Gastroesophageal sphincter (tissue), 4 donors: Measurements from ENCODE around the gene TUT4. TPM values are rescaled to one million over a fixed set of nuclear protein-coding genes. Genes with fewer than 3 reads are reported as not detected.

Experiments
- ATAC-seq: fragments of 150-250 bp; one replicate; pipeline ENCODE4 v1.9.1; 2016; ENCODE audit warnings: mild to moderate bottlenecking, moderate library complexity
- H3K27ac ChIP-seq, 4 donors: fragments of 200-600 bp; sonication (generic) in 3 of 4; 1 replicate in 3 of 4; 2 replicates in 1 of 4; pipeline ENCODE4 v1.5.1; 2016 to 2019
- H3K27me3 ChIP-seq: fragments of 200-600 bp; sonication (generic); one replicate; pipeline ENCODE4 v1.5.1; 2019
- H3K36me3 ChIP-seq, 2 donors: fragments of 200-600 bp; sonication (generic); one replicate each; pipeline ENCODE4 v1.5.1; 2019; ENCODE audit warnings: control low read depth in 1 of 2
- H3K4me1 ChIP-seq, 3 donors: fragments of 200-600 bp; sonication (generic); 1 replicate in 2 of 3; 2 replicates in 1 of 3; pipeline ENCODE4 v1.5.1; 2016 to 2019; ENCODE audit warnings: control low read depth in 2 of 3
- H3K4me3 ChIP-seq, 2 donors: fragments of 200-600 bp; sonication (generic); one replicate each; pipeline ENCODE4 v1.5.1; 2019; ENCODE audit warnings: mild to moderate bottlenecking in 1 of 2, moderate library complexity in 1 of 2
- H3K9me3 ChIP-seq, 3 donors: fragments of 200-600 bp; sonication (generic); one replicate each; pipeline ENCODE4 v1.5.1; 2017 to 2019; ENCODE audit warnings: control low read depth in 2 of 3
- CTCF ChIP-seq, 4 experiments: fragments of 200-600 bp in 2 of 4; fragments of 450-650 bp in 2 of 4; sonication (generic) in 1 of 4; IDR thresholded peaks; one replicate each; pipeline ENCODE4 v1.5.1; 2017 to 2019; ENCODE audit warnings: antibody characterized with exemption in 4 of 4, mild to moderate bottlenecking in 2 of 4, moderate library complexity in 2 of 4
- EP300 ChIP-seq: sonication (generic); formaldehyde crosslinking; IDR thresholded peaks from one replicate; pipeline ENCODE4 v1.6.1; 2017; ENCODE audit warnings: antibody characterized with exemption, mild to moderate bottlenecking
- POLR2A ChIP-seq, 2 donors: fragments of 450-650 bp; IDR thresholded peaks; one replicate each; pipeline ENCODE4 v1.6.1; 2017; ENCODE audit warnings: antibody characterized with exemption in 2 of 2, mild to moderate bottlenecking in 2 of 2, moderate library complexity in 1 of 2
- POLR2AphosphoS5 ChIP-seq: sonication (generic); formaldehyde crosslinking; IDR thresholded peaks from one replicate; pipeline ENCODE4 v1.6.1; 2017; ENCODE audit warnings: antibody characterized with exemption
- WGBS, 2 donors: methylation state at CpG; one replicate each; pipeline ENCODE4 v1.1.5; 2018; ENCODE audit warnings: low coverage in 1 of 2; 5-methylcytosine and 5-hydroxymethylcytosine counted together
- total RNA-seq, 4 donors: library from RNA; depleted of rRNA; stranded (reverse); fragments of >200 nt; gene quantifications; one replicate each; pipeline ENCODE4 v1.1.0, GENCODE V29; 2016

Gene TUT4
- total RNA-seq, 4 donors from 2014 or later: 32.3 to 56.5 (median 34.0) TPM

- TF ChIP-seq CTCF (IDR thresholded peaks at IDR 0.05) (no peak), EP300 (no peak), POLR2AphosphoS5 (no peak), POLR2A (IDR thresholded peaks at IDR 0.05) (no peak)
- H3K36me3 ChIP-seq: peaks cover 0 to 36% of the 10 kb centered on the region in 2 donors
- WGBS, 2 donors: 88 to 100% methylated on average over 2 of the region's 2 CpGs
- no peak overlapping the region for H3K27ac ChIP-seq
- H3K4me1 ChIP-seq: peaks cover 0 to 5% (median 0%) of the 10 kb centered on the region in 3 donors
- no peaks in the 10 kb centered on the region for H3K9me3 ChIP-seq
- ATAC-seq: no peak
- H3K4me3 ChIP-seq: no peak overlapping the region
- H3K27me3 ChIP-seq: no peaks in the 10 kb centered on the region
Observed at GRCh38 chr1:52518962-52519361, 33.9 kb downstream of the TUT4 start.

- no peak for TF ChIP-seq CTCF (IDR thresholded peaks at IDR 0.05)
- TF ChIP-seq POLR2A (IDR thresholded peaks at IDR 0.05): no peak
- TF ChIP-seq POLR2AphosphoS5: no peak
- TF ChIP-seq EP300: no peak
- no peak for ATAC-seq
Observed at GRCh38 chr1:52511851-52512615, 40.9 kb downstream of the TUT4 start.

DNA sequence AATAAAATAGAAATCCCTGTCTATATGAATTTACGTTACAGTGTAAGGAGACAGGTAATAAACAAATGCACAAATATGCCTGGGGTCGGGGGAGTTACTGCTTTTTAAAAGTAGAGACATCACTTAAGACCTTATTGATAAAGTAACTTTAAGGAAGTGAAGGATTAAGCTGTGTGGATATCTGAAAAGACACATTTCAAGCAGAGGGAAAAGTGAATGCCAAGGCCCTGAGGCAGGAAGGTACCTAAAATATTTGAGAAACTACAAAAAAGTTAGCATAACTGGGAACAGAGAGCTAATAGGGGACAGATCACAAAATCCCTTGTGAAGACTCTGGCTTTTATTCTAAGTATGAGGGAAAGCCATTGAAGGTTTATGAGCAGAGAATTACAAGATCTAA, 41.5 kb downstream of the TUT4 start:
- H3K27ac ChIP-seq: no peak overlapping the region
- H3K9me3 ChIP-seq: no peaks in the 10 kb centered on the region
- H3K4me3 ChIP-seq: no peak overlapping the region
- no peak for TF ChIP-seq POLR2A (IDR thresholded peaks at IDR 0.05)
- WGBS, 2 donors: 65 to 76% methylated on average over 2 of the region's 2 CpGs
- ATAC-seq: no peak
- peaks cover 0 to 12% (median 0%) of the 10 kb centered on the region in 3 donors for H3K4me1 ChIP-seq
- peaks cover 0 to 44% of the 10 kb centered on the region in 2 donors for H3K36me3 ChIP-seq
- H3K27me3 ChIP-seq: no peaks in the 10 kb centered on the region

More at GRCh38 chr1:52511851-52512615, 40.9 kb downstream of the TUT4 start:
- Histone ChIP-seq H3K9me3 (no peaks in the 10 kb centered on the region), H3K27me3 (no peaks in the 10 kb centered on the region), H3K4me3 (no peak overlapping the region), H3K36me3 (peaks cover 0 to 39% of the 10 kb centered on the region in 2 donors), H3K27ac (no peak overlapping the region), H3K4me1 (peaks cover 0 to 12% (median 0%) of the 10 kb centered on the region in 3 donors)
- 96 to 100% methylated on average over 2 of the region's 2 CpGs for WGBS, 2 donors

DNA sequence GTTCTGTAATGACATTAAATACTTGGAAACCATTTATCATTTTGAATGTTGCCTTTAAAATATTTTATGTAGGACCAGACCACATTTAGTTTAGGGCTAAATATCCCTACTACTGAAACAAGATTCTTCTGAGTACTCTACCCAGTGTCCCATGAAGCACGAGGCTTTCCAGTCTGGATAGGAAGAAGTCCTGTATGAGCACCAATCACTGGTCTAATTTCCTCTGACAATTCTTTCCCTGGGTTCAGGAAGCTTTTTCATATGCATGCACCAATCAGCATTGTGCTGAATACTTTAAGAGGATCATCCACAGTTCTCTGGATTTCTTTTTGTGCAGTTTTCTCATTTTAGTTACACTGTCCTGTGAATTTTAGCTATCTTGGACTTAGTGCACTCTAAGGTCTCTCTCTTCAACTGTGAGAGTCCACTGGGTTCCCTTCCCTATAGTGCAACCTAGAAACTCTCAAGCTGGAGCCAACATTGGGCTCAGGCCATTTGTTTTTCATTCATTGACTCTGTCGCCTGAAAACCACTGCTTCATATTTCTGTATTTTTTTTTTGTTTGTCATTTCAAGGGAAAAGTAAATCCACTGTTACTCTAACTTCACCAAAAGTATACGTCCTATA, 45.9 kb downstream of the TUT4 start:
- no peak for ATAC-seq
- TF ChIP-seq EP300 (no peak), CTCF (IDR thresholded peaks at IDR 0.05) (no peak), POLR2AphosphoS5 (no peak), POLR2A (IDR thresholded peaks at IDR 0.05) (no peak)
- Histone ChIP-seq H3K4me1 (peaks cover 0 to 12% (median 0%) of the 10 kb centered on the region in 3 donors), H3K27me3 (no peaks in the 10 kb centered on the region), H3K36me3 (peaks cover 0 to 18% of the 10 kb centered on the region in 2 donors), H3K9me3 (no peaks in the 10 kb centered on the region), H3K4me3 (no peak overlapping the region), H3K27ac (no peak overlapping the region)
- WGBS, 2 donors: 65 to 79% methylated on average over 3 of the region's 3 CpGs

- WGBS, 2 donors: 89 to 94% methylated on average over 3 of the region's 3 CpGs
- H3K27ac ChIP-seq: no peak overlapping the region
- peaks cover 0 to 18% of the 10 kb centered on the region in 2 donors for H3K36me3 ChIP-seq
- H3K4me1 ChIP-seq: peaks cover 0 to 9% (median 0%) of the 10 kb centered on the region in 3 donors
- no peaks in the 10 kb centered on the region for H3K9me3 ChIP-seq
- ATAC-seq: no peak
- no peaks in the 10 kb centered on the region for H3K27me3 ChIP-seq
- TF ChIP-seq CTCF (IDR thresholded peaks at IDR 0.05) (no peak), POLR2A (IDR thresholded peaks at IDR 0.05) (no peak), POLR2AphosphoS5 (no peak), EP300 (no peak)
- H3K4me3 ChIP-seq: no peak overlapping the region
Observed at GRCh38 chr1:52506349-52506748, 46.5 kb downstream of the TUT4 start.
